ENCODE data around the gene MOGAT3. TPM values are rescaled to one million over a fixed set of nuclear protein-coding genes. Genes with fewer than 3 reads are reported as not detected.

The MOGAT3 gene, protein sequence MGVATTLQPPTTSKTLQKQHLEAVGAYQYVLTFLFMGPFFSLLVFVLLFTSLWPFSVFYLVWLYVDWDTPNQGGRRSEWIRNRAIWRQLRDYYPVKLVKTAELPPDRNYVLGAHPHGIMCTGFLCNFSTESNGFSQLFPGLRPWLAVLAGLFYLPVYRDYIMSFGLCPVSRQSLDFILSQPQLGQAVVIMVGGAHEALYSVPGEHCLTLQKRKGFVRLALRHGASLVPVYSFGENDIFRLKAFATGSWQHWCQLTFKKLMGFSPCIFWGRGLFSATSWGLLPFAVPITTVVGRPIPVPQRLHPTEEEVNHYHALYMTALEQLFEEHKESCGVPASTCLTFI
- not detected for polyA plus RNA-seq (2012; ENCODE audit: missing spikeins)

- no peak for DNase-seq (ENCODE audit: insufficient read length)
- no peak for TF ChIP-seq POLR2AphosphoS5 (IDR thresholded peaks at IDR 0.05; ENCODE audit: low read depth, low read length)
- TF ChIP-seq TAF1 (IDR thresholded peaks at IDR 0.05; ENCODE audit: borderline replicate concordance, low read depth, low read length): no peak
- no peak for TF ChIP-seq POLR2A (IDR thresholded peaks at IDR 0.05; ENCODE audit: low read depth, low read length)
- FAIRE-seq: no peak
Observed at GRCh38 chr7:101200862-101201599, at the start of gene MOGAT3. Gene MOGAT3, minus strand, starts transcription at chr7:101201036. Its CDS starts 182 bp downstream, at chr7:101200854.

DNA sequence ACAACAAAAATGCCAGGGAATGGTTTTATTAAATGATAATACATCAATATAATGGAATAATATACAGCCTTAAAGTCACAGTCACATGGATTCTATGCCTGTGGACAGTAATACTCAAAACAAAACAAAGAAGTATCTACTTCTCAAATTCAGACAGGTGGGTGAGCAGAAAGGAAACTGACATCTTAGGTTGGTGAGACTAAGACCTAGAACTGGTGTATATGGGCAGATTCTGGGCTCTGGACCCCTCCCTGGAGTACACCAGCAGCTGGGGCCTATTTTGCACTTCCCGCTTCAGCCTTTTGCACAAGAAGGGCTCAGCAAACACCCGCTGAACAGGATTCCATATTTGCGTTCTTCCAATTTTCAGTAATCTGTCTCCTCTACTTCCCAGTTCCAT, 49.5 kb upstream of the MOGAT3 start:
- DNase-seq (ENCODE audit: insufficient read length) (no peak), FAIRE-seq (no peak)
- TF ChIP-seq TAF1 (IDR thresholded peaks at IDR 0.05; ENCODE audit: borderline replicate concordance, low read depth, low read length) (no peak), POLR2A (IDR thresholded peaks at IDR 0.05; ENCODE audit: low read depth, low read length) (no peak), POLR2AphosphoS5 (IDR thresholded peaks at IDR 0.05; ENCODE audit: low read depth, low read length) (no peak)

DNA sequence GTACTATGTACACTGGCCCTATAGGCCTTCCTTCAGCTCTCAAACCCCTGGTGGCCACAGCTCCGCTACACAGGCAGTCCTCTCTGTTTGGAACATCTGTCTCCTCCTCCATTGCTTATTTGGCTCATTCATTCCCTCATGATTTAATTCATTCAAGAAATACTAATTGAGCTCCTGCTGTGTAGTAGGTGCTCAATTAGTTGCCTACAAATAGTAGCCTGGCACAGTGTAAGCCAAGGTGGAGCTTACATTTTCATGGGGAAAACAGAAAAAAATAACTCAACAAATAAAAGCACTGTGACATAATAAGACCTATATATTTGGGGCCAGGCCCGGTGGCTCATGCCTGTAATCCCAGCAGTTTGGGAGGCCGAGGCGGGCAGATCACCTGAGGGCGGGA, 47.4 kb upstream of the MOGAT3 start:
- FAIRE-seq (no peak), DNase-seq (ENCODE audit: insufficient read length) (no peak)
- TF ChIP-seq POLR2AphosphoS5 (IDR thresholded peaks at IDR 0.05; ENCODE audit: low read depth, low read length): no peak
- TF ChIP-seq POLR2A (IDR thresholded peaks at IDR 0.05; ENCODE audit: low read depth, low read length): no peak
- TF ChIP-seq TAF1 (IDR thresholded peaks at IDR 0.05; ENCODE audit: borderline replicate concordance, low read depth, low read length): no peak

- DNase-seq (ENCODE audit: insufficient read length) (no peak), FAIRE-seq (no peak)
- TF ChIP-seq TAF1 (IDR thresholded peaks at IDR 0.05; ENCODE audit: borderline replicate concordance, low read depth, low read length) (no peak), POLR2AphosphoS5 (IDR thresholded peaks at IDR 0.05; ENCODE audit: low read depth, low read length) (0 out of 2 replicates have a peak, but pooled peaks have one; percentile 1), POLR2A (IDR thresholded peaks at IDR 0.05; ENCODE audit: low read depth, low read length) (0 out of 2 replicates have a peak, but pooled peaks have one; percentile 3)
Observed at GRCh38 chr7:101245147-101245668, 44.4 kb upstream of the MOGAT3 start.

DNA sequence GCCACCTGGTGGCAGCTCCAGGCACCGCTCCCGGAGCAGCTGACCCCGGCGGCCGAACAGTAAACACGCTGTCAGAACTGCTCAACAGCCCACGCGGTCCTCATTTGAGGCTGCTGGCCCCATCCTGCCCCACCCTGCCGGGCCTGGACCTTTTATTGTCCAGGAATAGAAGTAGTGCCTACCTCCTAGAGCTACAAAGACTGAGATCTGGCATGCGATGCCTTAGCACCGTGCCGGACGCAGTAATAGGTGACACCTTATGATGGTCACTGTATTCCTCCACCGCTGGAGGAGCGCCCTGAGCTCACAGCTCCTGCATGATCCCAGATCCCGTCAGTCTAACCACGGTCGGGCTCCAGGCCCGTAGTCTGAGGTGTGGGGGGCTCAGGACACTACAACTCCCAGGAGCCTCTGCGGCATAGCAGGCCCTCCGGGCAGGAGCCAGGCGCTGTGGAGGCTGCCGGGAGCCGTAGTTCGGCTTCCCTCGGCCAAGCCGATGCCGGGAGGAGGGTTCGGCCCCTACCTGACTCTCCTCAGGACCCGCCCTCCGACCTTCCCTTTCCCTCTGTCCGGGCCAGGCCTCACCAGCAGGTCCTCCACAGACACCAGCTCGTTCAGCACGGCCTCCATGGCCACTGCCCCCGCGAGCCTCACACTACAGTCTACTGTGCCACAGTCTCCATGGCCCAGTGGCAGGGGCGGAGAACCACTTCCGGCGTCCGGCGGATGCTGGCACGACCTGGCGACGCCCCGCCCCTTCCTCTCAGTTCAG, 43.7 kb upstream of the MOGAT3 start, which contains the start of gene FIS1:
FIS1 (minus strand) TSS at position 707 of the 772 bp plus-strand sequence; CDS start at position 630, 77 bp downstream.
- FAIRE-seq (peak; percentile 91), DNase-seq (ENCODE audit: insufficient read length) (peak; percentile 91)
- TF ChIP-seq POLR2AphosphoS5 (IDR thresholded peaks at IDR 0.05; ENCODE audit: low read depth, low read length): peak; percentile 86
- TF ChIP-seq POLR2A (IDR thresholded peaks at IDR 0.05; ENCODE audit: low read depth, low read length): peak; percentile 74; the same call in 1 of the 2 replicates
- TF ChIP-seq TAF1 (IDR thresholded peaks at IDR 0.05; ENCODE audit: borderline replicate concordance, low read depth, low read length): peak; percentile 48; the same call in 1 of the 2 replicates

DNA sequence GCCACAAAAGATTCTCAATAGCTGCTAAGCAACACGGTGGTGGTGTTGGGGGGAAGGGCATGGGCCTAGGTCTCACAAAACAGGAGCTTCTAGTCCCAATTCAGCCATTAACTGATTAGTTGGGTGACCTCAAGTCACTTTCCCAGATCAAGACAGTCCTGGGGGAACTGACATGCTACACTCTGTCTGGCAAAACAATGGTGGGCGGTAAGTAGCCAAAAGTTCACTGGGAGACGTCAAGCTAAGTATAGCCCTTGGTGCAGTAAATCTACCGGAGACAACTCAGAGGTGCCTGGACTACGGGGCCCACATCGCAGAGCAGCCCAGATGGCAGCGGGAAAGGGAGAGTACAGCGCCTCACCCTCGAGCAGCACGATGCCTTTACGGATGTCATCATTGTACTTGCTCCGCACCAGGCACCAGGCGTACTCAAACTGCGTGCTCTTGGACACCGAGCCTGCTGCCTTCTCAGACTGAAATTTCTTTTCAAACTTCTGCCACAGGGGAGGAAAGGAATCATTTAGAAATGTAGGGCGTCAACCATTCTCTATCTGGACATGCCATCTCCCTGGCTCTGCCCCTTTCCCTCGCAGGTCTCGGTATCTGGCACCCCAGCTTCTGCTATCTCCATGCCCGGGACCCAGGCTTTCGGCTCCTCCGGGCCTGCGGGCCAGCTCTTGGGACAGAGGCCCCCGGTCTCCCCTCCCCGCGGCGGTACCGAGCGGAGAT, 43.0 kb upstream of the MOGAT3 start:
- no peak for FAIRE-seq
- TF ChIP-seq TAF1 (IDR thresholded peaks at IDR 0.05; ENCODE audit: borderline replicate concordance, low read depth, low read length) (no peak), POLR2A (IDR thresholded peaks at IDR 0.05; ENCODE audit: low read depth, low read length) (no peak), POLR2AphosphoS5 (IDR thresholded peaks at IDR 0.05; ENCODE audit: low read depth, low read length) (no peak)
- DNase-seq (ENCODE audit: insufficient read length): no peak

- no peak for TF ChIP-seq POLR2AphosphoS5 (IDR thresholded peaks at IDR 0.05; ENCODE audit: low read depth, low read length)
- no peak for TF ChIP-seq TAF1 (IDR thresholded peaks at IDR 0.05; ENCODE audit: borderline replicate concordance, low read depth, low read length)
- no peak for TF ChIP-seq POLR2A (IDR thresholded peaks at IDR 0.05; ENCODE audit: low read depth, low read length)
- DNase-seq (ENCODE audit: insufficient read length) (no peak), FAIRE-seq (no peak)
Observed at GRCh38 chr7:101241443-101242349, 40.9 kb upstream of the MOGAT3 start.

- FAIRE-seq (no peak), DNase-seq (ENCODE audit: insufficient read length) (no peak)
- no peak for TF ChIP-seq POLR2AphosphoS5 (IDR thresholded peaks at IDR 0.05; ENCODE audit: low read depth, low read length)
- TF ChIP-seq POLR2A (IDR thresholded peaks at IDR 0.05; ENCODE audit: low read depth, low read length): no peak
- no peak for TF ChIP-seq TAF1 (IDR thresholded peaks at IDR 0.05; ENCODE audit: borderline replicate concordance, low read depth, low read length)
Observed at GRCh38 chr7:101241015-101241363, 40.2 kb upstream of the MOGAT3 start.

DNA sequence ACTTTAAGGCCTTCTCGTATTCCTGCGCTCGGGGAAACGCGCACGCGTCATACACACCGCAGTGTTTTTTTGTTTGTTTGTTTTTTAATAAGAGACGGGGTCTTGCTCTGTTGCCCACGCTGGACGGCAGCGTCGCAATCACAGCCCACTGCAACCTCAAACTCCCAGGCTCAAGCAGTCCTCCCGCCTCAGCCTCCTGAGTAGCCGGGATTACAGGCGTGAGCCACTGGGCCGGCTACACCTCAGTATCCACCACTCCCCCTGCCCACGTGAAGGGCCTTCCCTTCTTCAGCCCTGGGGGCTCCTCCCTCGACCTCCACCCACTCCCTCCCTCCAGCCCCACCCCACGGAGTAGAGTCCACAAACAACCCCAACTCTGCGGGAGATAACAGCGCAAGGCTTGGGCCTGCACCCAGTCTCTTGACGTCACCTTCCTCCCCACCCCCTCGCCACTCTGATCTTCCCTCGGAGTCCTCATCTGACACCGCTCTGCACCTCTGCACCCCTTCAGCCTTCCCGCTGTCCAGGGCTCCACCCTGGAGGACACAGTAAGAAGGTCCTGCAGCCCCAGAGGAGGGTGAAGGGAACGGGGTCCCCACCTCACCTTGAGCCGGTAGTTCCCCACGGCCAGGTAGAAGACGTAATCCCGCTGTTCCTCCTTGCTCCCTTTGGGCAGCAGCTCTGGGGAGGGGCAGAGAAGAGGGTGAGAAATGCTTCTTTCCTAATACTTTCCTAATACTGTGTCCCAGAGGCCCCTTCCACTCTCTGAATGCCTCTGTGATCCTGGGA, 39.6 kb upstream of the MOGAT3 start:
- TF ChIP-seq POLR2AphosphoS5 (IDR thresholded peaks at IDR 0.05; ENCODE audit: low read depth, low read length): no peak
- no peak for TF ChIP-seq TAF1 (IDR thresholded peaks at IDR 0.05; ENCODE audit: borderline replicate concordance, low read depth, low read length)
- FAIRE-seq: no peak
- DNase-seq (ENCODE audit: insufficient read length): no peak
